Activated B cell treated with CpG ODN at 0.5 μM for 24 hours (primary cell): ENCODE data around the gene ADGRG6. TPM values are rescaled to one million over a fixed set of nuclear protein-coding genes. Genes with fewer than 3 reads are reported as not detected.

Experiments used
- ATAC-seq: fragments of 200-7000 bp; cut with Tn5 transposase; one replicate; pipeline ENCODE4 v1.10.0; 2021; ENCODE audit warnings: low read depth, mild to moderate bottlenecking, moderate library complexity
- CTCF ChIA-PET: fragments of 350-600 bp; sonication (Branson Sonifier 250); formaldehyde crosslinking; loops from one replicate; lab custom pipeline; 2021; ENCODE audit warnings: antibody characterized with exemption; lab: Charles Lee
- POLR2A ChIA-PET: fragments of 350-600 bp; sonication (Branson Sonifier 250); formaldehyde crosslinking; loops from one replicate; lab custom pipeline; 2021; ENCODE audit warnings: antibody characterized with exemption; lab: Charles Lee
- DNase-seq: peaks from one replicate; pipeline ENCODE4 v3.0.0; 2022
- H3K27ac Mint-ChIP-seq: one replicate; pipeline ENCODE4 v1.8.0; 2020; ENCODE audit warnings: mixed read lengths
- H3K27me3 Mint-ChIP-seq: one replicate; pipeline ENCODE4 v1.8.0; 2021; ENCODE audit warnings: mixed read lengths
- H3K36me3 Mint-ChIP-seq: one replicate; pipeline ENCODE4 v1.8.0; 2021; ENCODE audit warnings: low read depth, mixed read lengths
- H3K4me1 Mint-ChIP-seq: one replicate; pipeline ENCODE4 v1.8.0; 2021; ENCODE audit warnings: mixed read lengths
- H3K4me3 Mint-ChIP-seq: one replicate; pipeline ENCODE4 v1.8.0; 2020; ENCODE audit warnings: mild to moderate bottlenecking, mixed read lengths
- H3K9me3 Mint-ChIP-seq: one replicate; pipeline ENCODE4 v1.8.0; 2020; ENCODE audit warnings: mixed read lengths
- intact Hi-C: fragments of 100-400 bp; cut with micrococcal nuclease; formaldehyde crosslinking; loops from one replicate; pipeline ENCODE4 v1.15.1; 2024
- total RNA-seq: library from RNA; stranded (reverse); gene quantifications from 2 replicates; pipeline ENCODE4 v1.2.3, GENCODE V29; 2022
- TF ChIP-seq, protein P1 (sequence below): fragments of 200-600 bp; IDR thresholded peaks from one replicate; pipeline ENCODE4 v1.8.0; 2022; ENCODE audit warnings: antibody characterized with exemption, mild to moderate bottlenecking

ADGRG6 gene
- total RNA-seq, 1 donor from 2014 or later: not detected

DNA sequence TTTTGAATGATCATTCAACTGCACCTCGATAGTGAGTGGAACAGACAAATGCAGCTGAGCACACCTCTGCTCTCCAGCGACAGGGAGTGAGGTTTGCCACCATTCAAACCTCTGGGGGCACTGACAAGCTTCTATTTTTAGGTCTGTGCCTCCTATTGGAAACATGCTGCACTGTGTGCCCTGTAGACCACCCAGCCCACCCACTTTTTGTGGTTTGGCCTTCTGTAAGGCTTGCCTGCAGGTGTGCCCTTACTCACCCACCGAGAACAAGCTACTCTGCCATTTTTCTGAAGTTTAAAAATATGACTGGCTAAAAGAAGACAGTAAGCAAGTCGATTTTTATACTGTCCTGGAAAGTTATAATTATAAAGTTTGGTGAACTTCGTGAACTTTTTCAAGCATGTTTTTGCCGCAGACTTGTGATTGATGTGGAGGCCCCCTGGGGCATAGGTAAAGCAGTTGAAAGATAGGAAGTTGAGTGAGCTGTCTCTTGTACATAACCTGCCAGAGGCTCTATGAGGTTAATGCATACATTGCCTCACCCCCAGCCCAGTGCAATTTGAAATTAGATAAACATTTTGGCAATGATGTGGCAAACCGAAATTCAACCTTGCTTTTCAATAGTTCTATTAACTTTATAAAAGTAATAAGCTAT, 53.8 kb downstream of the ADGRG6 start:
- ATAC-seq: no peak
- peaks cover 2% of the 10 kb centered on the region for H3K27me3 Mint-ChIP-seq
- ChIA-PET CTCF (no interaction called here), POLR2A (no interaction called here)
- TF ChIP-seq, protein P1, sequence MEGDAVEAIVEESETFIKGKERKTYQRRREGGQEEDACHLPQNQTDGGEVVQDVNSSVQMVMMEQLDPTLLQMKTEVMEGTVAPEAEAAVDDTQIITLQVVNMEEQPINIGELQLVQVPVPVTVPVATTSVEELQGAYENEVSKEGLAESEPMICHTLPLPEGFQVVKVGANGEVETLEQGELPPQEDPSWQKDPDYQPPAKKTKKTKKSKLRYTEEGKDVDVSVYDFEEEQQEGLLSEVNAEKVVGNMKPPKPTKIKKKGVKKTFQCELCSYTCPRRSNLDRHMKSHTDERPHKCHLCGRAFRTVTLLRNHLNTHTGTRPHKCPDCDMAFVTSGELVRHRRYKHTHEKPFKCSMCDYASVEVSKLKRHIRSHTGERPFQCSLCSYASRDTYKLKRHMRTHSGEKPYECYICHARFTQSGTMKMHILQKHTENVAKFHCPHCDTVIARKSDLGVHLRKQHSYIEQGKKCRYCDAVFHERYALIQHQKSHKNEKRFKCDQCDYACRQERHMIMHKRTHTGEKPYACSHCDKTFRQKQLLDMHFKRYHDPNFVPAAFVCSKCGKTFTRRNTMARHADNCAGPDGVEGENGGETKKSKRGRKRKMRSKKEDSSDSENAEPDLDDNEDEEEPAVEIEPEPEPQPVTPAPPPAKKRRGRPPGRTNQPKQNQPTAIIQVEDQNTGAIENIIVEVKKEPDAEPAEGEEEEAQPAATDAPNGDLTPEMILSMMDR: no peak
- peaks cover 3% of the 10 kb centered on the region for H3K9me3 Mint-ChIP-seq
- DNase-seq: no peak
- no peaks in the 10 kb centered on the region for H3K36me3 Mint-ChIP-seq
- no peak overlapping the region for H3K27ac Mint-ChIP-seq
- no peak overlapping the region for H3K4me3 Mint-ChIP-seq
- H3K4me1 Mint-ChIP-seq: no peaks in the 10 kb centered on the region
- intact Hi-C loops: no loop called here

DNA sequence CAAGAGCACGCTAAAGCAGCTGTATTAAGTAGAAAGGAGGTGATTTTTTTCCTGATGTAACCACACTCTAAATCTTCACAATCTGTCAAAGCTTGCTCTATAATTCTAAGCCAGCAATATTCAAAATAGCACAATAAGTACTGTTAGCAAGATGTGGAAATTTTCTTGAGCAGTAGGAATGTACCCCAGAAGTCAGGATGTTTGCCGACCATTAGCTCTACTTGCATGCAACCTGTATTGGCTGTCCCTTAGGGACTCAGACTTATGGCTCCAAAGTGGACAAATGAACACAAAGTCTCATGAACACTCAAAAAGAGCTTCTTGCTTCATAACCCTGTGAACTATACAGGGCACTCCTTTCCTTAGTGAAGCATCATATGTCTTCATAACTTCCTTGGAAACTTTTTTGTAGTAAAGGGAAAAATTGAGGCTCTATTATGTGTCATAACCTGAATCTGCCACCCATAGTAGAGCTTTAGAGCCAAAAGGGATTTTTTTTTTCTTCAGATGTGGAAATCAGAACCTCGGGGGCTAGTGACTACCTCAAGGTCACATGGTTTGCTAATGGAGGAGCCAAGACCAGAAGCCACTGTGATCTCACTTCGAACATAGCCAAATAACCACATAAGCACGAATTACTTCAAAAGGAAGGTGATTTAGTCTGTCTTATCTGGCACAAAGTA, 54.5 kb downstream of the ADGRG6 start:
- H3K4me3 Mint-ChIP-seq: no peak overlapping the region
- TF ChIP-seq, protein P1: no peak
- H3K4me1 Mint-ChIP-seq: no peaks in the 10 kb centered on the region
- DNase-seq (no peak), ATAC-seq (no peak)
- H3K9me3 Mint-ChIP-seq: peaks cover under 1% of the 10 kb centered on the region
- ChIA-PET POLR2A (no interaction called here), CTCF (no interaction called here)
- H3K27ac Mint-ChIP-seq: no peak overlapping the region
- no peaks in the 10 kb centered on the region for H3K36me3 Mint-ChIP-seq
- intact Hi-C loops: no loop called here
- H3K27me3 Mint-ChIP-seq: peaks cover 6% of the 10 kb centered on the region

DNA sequence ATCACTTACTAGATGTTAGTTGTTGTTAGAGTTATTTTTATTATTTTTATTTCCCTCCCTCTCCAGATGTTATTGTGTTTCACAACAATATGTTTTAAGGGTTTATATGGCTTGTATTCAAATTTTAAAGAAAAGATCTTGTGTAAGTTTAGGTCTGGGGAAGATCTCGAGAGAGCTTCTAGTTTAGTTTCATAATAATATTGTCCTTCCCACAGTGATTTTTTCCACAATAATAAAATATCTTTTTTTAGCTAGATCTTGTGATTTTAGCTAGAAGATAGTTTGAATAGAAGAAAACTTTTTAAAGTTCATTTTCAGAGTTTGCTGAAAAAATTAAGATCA, 55.0 kb downstream of the ADGRG6 start:
- intact Hi-C loops: no loop called here
- ChIA-PET CTCF (no interaction called here), POLR2A (no interaction called here)
- no peaks in the 10 kb centered on the region for H3K4me1 Mint-ChIP-seq
- DNase-seq (no peak), ATAC-seq (no peak)
- no peak overlapping the region for H3K27ac Mint-ChIP-seq
- no peaks in the 10 kb centered on the region for H3K9me3 Mint-ChIP-seq
- TF ChIP-seq, protein P1: no peak
- H3K36me3 Mint-ChIP-seq: no peaks in the 10 kb centered on the region
- no peak overlapping the region for H3K4me3 Mint-ChIP-seq
- H3K27me3 Mint-ChIP-seq: peaks cover 7% of the 10 kb centered on the region

DNA sequence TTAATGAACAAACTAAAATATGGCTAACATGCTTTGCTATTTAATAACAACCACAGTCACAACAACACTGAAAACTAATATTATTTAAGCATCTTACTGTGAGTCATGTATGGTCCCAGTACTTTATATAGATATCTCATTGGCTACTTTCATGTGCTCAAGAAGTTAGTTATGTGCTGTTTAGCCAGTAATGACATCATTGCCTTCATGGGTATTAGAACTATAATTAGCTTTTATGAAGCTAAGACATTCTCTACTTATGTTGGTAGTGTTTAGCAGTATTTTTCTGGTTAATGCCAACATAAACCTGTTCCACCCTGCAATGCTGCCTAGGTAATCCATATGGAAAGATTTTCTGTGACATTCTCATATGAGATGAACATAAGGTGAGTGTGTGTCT, 56.1 kb downstream of the ADGRG6 start:
- ChIA-PET POLR2A (no interaction called here), CTCF (no interaction called here)
- no peaks in the 10 kb centered on the region for H3K4me1 Mint-ChIP-seq
- intact Hi-C loops: no loop called here
- no peak overlapping the region for H3K4me3 Mint-ChIP-seq
- peaks cover 7% of the 10 kb centered on the region for H3K27me3 Mint-ChIP-seq
- H3K27ac Mint-ChIP-seq: no peak overlapping the region
- TF ChIP-seq, protein P1: no peak
- no peak for DNase-seq
- no peaks in the 10 kb centered on the region for H3K9me3 Mint-ChIP-seq
- ATAC-seq: no peak
- H3K36me3 Mint-ChIP-seq: no peaks in the 10 kb centered on the region

DNA sequence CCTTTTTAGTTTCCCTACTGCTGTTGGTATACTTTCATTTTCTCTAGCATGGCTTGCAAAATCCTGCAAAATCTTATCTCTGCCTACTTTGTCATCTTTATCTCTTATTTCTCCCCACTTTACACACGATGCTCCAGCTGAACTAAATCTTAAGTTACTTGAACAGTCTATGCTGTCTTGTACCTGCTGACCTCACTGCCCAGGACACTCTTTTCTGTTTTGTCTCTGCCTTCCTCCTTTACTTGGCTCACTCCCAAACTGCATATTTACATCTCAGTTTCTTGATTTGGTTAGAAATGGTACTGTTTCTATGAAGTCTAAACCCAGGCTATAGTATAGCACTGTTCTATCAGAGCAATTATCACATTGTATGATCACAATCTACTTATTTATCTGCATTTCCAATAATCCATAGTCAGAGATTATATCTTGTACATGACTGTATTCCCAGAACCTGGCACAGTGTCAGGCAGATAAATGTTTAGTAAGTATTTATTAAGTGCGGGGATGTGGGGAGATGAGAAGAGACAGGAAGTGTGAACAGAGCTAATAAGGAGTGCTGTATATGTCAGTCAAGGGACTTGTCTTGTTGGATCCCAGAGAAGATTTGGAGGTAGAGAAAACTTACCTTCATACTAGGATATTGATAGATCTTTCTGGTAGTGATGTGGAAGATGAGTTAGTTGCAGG, 57.6 kb downstream of the ADGRG6 start:
- peaks cover 7% of the 10 kb centered on the region for H3K27me3 Mint-ChIP-seq
- H3K4me3 Mint-ChIP-seq: no peak overlapping the region
- no peak overlapping the region for H3K27ac Mint-ChIP-seq
- DNase-seq: no peak
- H3K4me1 Mint-ChIP-seq: no peaks in the 10 kb centered on the region
- H3K36me3 Mint-ChIP-seq: no peaks in the 10 kb centered on the region
- TF ChIP-seq, protein P1: no peak
- intact Hi-C loops: no loop called here
- ATAC-seq: no peak
- ChIA-PET CTCF (no interaction called here), POLR2A (no interaction called here)
- H3K9me3 Mint-ChIP-seq: no peaks in the 10 kb centered on the region
